GM12878 (cell line): Measurements from ENCODE around the gene CFAP58. TPM values are rescaled to one million over a fixed set of nuclear protein-coding genes. Genes with fewer than 3 reads are reported as not detected.

Experiments
- ATAC-seq: fragments of 200-7000 bp; cut with Tn5 transposase; 3 replicates; pipeline ENCODE4 v1.9.1; 2020; ENCODE audit warnings: mild to moderate bottlenecking, moderate library complexity
- BruUV-seq: library from RNA; stranded (reverse); fragments of 400-500 nt; replicated peaks from 2 replicates; lab custom pipeline; 2021; lab: Mats Ljungman, UMichigan
- CTCF ChIA-PET: fragments of 300-600 bp; sonication (Branson Sonifier 250); formaldehyde crosslinking; extraction: SDS; loops from one replicate; lab custom pipeline; 2021; ENCODE audit warnings: inconsistent platforms; lab: Yijun Ruan, JAX
- POLR2A ChIA-PET: fragments of 350-600 bp; formaldehyde crosslinking; extraction: SDS; loops from one replicate; lab custom pipeline; 2021; ENCODE audit warnings: inconsistent platforms; lab: Charles Lee
- RAD21 ChIA-PET: fragments of 300-600 bp; sonication (Branson Sonifier 250); formaldehyde crosslinking; loops from one replicate; lab custom pipeline; 2023; ENCODE audit warnings: antibody characterized with exemption; ENCODE audit not compliant: unreplicated experiment; lab: Charles Lee
- SMC1A ChIA-PET: fragments of 300-600 bp; sonication (Branson Sonifier 250); formaldehyde crosslinking; loops from one replicate; lab custom pipeline; 2023; ENCODE audit not compliant: unreplicated experiment, uncharacterized antibody; lab: Charles Lee
- DNase-seq: peaks from one replicate; pipeline ENCODE4 v3.0.0-alpha.2; 2011; ENCODE audit warnings: low read depth, low spot score
- FAIRE-seq: peaks from 3 replicates; lab custom pipeline; 2011; peaks lifted over from hg19 to GRCh38; lab: Jason Lieb, UNC
- H2AFZ ChIP-seq: 2 replicates; pipeline ENCODE4 v1.6.0; 2011; ENCODE audit warnings: low read depth, low read length, control low read depth; ENCODE audit not compliant: control insufficient read depth
- H3K27ac ChIP-seq: 2 replicates; pipeline ENCODE4 v1.5.1; 2011; ENCODE audit warnings: control low read depth; ENCODE audit not compliant: control insufficient read depth, insufficient read depth
- H3K27me3 ChIP-seq, 2 experiments: replicated peaks in 1 of 2; 2 replicates each; pipeline versions ENCODE4 v1.6.0 to v1.6.1; 2011; ENCODE audit warnings: low read length in 1 of 2; ENCODE audit not compliant: control insufficient read depth in 2 of 2, insufficient read depth in 2 of 2
- H3K36me3 ChIP-seq, 2 experiments: 2 replicates each; pipeline ENCODE4 v1.5.1; 2011; ENCODE audit warnings: low read length in 1 of 2; ENCODE audit not compliant: control insufficient read depth in 2 of 2, insufficient read depth in 2 of 2
- H3K4me1 ChIP-seq: 2 replicates; pipeline ENCODE4 v1.6.1; 2011; ENCODE audit warnings: mild to moderate bottlenecking, low read length, moderate library complexity, mixed read lengths; ENCODE audit not compliant: control insufficient read depth, insufficient read depth
- H3K4me2 ChIP-seq: 2 replicates; pipeline ENCODE4 v1.6.0; 2011; ENCODE audit warnings: control low read depth; ENCODE audit not compliant: control insufficient read depth, insufficient read depth
- H3K4me3 ChIP-seq: fragments of 200-600 bp; sonication (generic); 2 replicates; pipeline ENCODE4 v1.5.1; 2016
- H3K79me2 ChIP-seq: 2 replicates; pipeline ENCODE4 v1.6.0; 2011; ENCODE audit warnings: low read length; ENCODE audit not compliant: control insufficient read depth, insufficient read depth
- H3K9ac ChIP-seq: 2 replicates; pipeline ENCODE4 v1.8.0; 2011; ENCODE audit warnings: low read length, control low read depth, mixed read lengths; ENCODE audit not compliant: control insufficient read depth, insufficient read depth
- H3K9me3 ChIP-seq: replicated peaks from 3 replicates; pipeline ENCODE4 v1.5.1; 2011; ENCODE audit warnings: mild to moderate bottlenecking, low read length; ENCODE audit not compliant: control insufficient read depth, insufficient read depth
- H4K20me1 ChIP-seq: 2 replicates; pipeline ENCODE4 v1.6.0; 2011; ENCODE audit not compliant: control insufficient read depth, insufficient read depth
- BCL11A ChIP-seq: IDR thresholded peaks from 2 replicates; pipeline ENCODE4 v1.6.1; 2011; ENCODE audit warnings: low read depth, low read length
- BMI1 ChIP-seq: fragments of 450-650 bp; IDR thresholded peaks from 2 replicates; pipeline ENCODE4 v1.6.1; 2016; ENCODE audit warnings: mild to moderate bottlenecking, moderate library complexity, borderline replicate concordance
- CHD4 ChIP-seq: fragments of 200-600 bp; sonication (generic); IDR thresholded peaks from 2 replicates; pipeline ENCODE4 v1.6.1; 2016; ENCODE audit warnings: mild to moderate bottlenecking
- CTCF ChIP-seq, 3 experiments: IDR thresholded peaks in 2 of 3; conservative IDR thresholded peaks in 1 of 3; 2 replicates each; pipeline ENCODE4 v1.5.1; 2011; ENCODE audit warnings: low read depth in 3 of 3, low read length in 3 of 3, mild to moderate bottlenecking in 3 of 3, control low read depth in 2 of 3, moderate library complexity in 2 of 3, inconsistent platforms in 1 of 3, mixed read lengths in 1 of 3; ENCODE audit not compliant: control insufficient read depth in 2 of 3, insufficient read depth in 1 of 3; ENCODE audit errors: extremely low read depth in 1 of 3
- EED ChIP-seq: sonication (generic); IDR thresholded peaks from 2 replicates; pipeline ENCODE4 v1.6.1; 2016; ENCODE audit warnings: antibody characterized with exemption, low read depth
- EP300 ChIP-seq, 2 experiments: fragments of 150-350 bp in 1 of 2; IDR thresholded peaks; 2 replicates each; pipeline ENCODE4 v1.6.1; 2011 to 2012; ENCODE audit warnings: low read depth in 2 of 2, low read length in 2 of 2, borderline replicate concordance in 1 of 2, improper control_type of control experiment in 1 of 2, inconsistent platforms in 1 of 2; ENCODE audit not compliant: control insufficient read depth in 1 of 2
- GATAD2B ChIP-seq: fragments of 450-650 bp; conservative IDR thresholded peaks from 2 replicates; pipeline ENCODE4 v1.6.1; 2017; ENCODE audit warnings: low read depth, mild to moderate bottlenecking, moderate library complexity
- IKZF2 ChIP-seq, 2 experiments: fragments of 450-650 bp; IDR thresholded peaks; 2 replicates each; pipeline ENCODE4 v1.6.1; 2017; ENCODE audit warnings: mild to moderate bottlenecking in 2 of 2, moderate library complexity in 2 of 2
- IRF4 ChIP-seq: IDR thresholded peaks from 2 replicates; pipeline ENCODE4 v1.6.1; 2011; ENCODE audit warnings: low read depth, low read length
- KDM1A ChIP-seq: fragments of 200-600 bp; sonication (generic); IDR thresholded peaks from 2 replicates; pipeline ENCODE4 v1.6.1; 2016; ENCODE audit warnings: borderline replicate concordance
- MEF2B ChIP-seq: fragments of 450-650 bp; IDR thresholded peaks from 2 replicates; pipeline ENCODE4 v1.6.1; 2018; ENCODE audit warnings: mild to moderate bottlenecking, moderate library complexity; ENCODE audit not compliant: partially characterized antibody, poor library complexity, severe bottlenecking
- MYB ChIP-seq: fragments of 150-350 bp; IDR thresholded peaks from 2 replicates; pipeline ENCODE4 v1.6.1; 2014; ENCODE audit warnings: mild to moderate bottlenecking, low read depth, low read length, borderline replicate concordance
- PAX8 ChIP-seq: fragments of 450-650 bp; IDR thresholded peaks from 2 replicates; pipeline ENCODE4 v1.6.1; 2017; ENCODE audit warnings: mild to moderate bottlenecking, moderate library complexity
- RB1 ChIP-seq: fragments of 450-650 bp; formaldehyde crosslinking; IDR thresholded peaks from 2 replicates; pipeline ENCODE4 v1.6.1; 2017; ENCODE audit warnings: mild to moderate bottlenecking, borderline replicate concordance
- TCF3 ChIP-seq: IDR thresholded peaks from 2 replicates; pipeline ENCODE4 v1.6.1; 2012; ENCODE audit warnings: low read depth, mild to moderate bottlenecking, low read length, borderline replicate concordance; ENCODE audit not compliant: insufficient read depth
- ZNF622 ChIP-seq: fragments of 450-650 bp; IDR thresholded peaks from 2 replicates; pipeline ENCODE4 v1.6.1; 2017; ENCODE audit warnings: mild to moderate bottlenecking, inconsistent platforms
- WGBS: methylation state at CpG from one replicate; pipeline ENCODE4 v1.1.6; 2016; ENCODE audit warnings: low lambda C conversion rate; ENCODE audit not compliant: insufficient replicate concordance, insufficient coverage; ENCODE audit errors: missing lambda C conversion rate; 5-methylcytosine and 5-hydroxymethylcytosine counted together
- in situ Hi-C: fragments of 300-500 bp; cut with MboI; formaldehyde crosslinking; loops from 9 replicates; pipeline ENCODE4 v1.14.3; 2018; ENCODE audit warnings: mixed read lengths
- intact Hi-C: fragments of 100-400 bp; cut with micrococcal nuclease; formaldehyde crosslinking; loops from one replicate; pipeline ENCODE4 v1.14.2; 2022; ENCODE audit not compliant: unreplicated experiment
- polyA plus RNA-seq, 11 experiments: library from polyadenylated mRNA; depleted of rRNA in 4 of 11; unstranded in 6 of 11; stranded (reverse) in 5 of 11; fragments of >200 nt; fragmentation: Nextera tagmentation in 4 of 11; fragmentation: Illumina TruSeq in 1 of 11; extraction: Ambion mirVana in 4 of 11; extraction: Trizol in 1 of 11; gene quantifications; 1 replicate in 1 of 11; 2 replicates in 10 of 11; pipeline versions ENCODE4 v1.2.1 to v1.2.3, GENCODE V29; 2011 to 2016; ENCODE audit warnings: inconsistent platforms in 2 of 11, missing spikeins in 2 of 11, low read depth in 1 of 11
- total RNA-seq, 4 experiments: library from RNA; depleted of rRNA in 3 of 4; stranded (reverse); fragments of >200 nt in 3 of 4; fragmentation: Illumina TruSeq in 1 of 4; extraction: Trizol in 1 of 4; gene quantifications; 2 replicates each; pipeline versions ENCODE4 v1.2.1 to v1.2.3, GENCODE V29; 2013 to 2021

Gene CFAP58
- total and polyA plus RNA-seq, 10 of the 15 experiments (the other 5 are each of a cell fraction or from before 2014, with no cell fraction given): 0.03 to 0.35 (median 0.21) TPM

GRCh38 chr10:104433669-104434068 lies 80.0 kb downstream of the CFAP58 start:
- Histone ChIP-seq H3K27me3 (peaks cover 0 to 2% of the 10 kb centered on the region in 2 experiments; a peak in 1 of 4 replicates), H3K79me2 (no peaks in the 10 kb centered on the region), H3K4me1 (no peaks in the 10 kb centered on the region), H3K9ac (no peak overlapping the region), H4K20me1 (no peaks in the 10 kb centered on the region), H3K36me3 (no peaks in the 10 kb centered on the region), H3K4me3 (no peak overlapping the region), H2AFZ (no peak overlapping the region), H3K4me2 (no peak overlapping the region), H3K9me3 (no peaks in the 10 kb centered on the region; the same call in 2 of the 3 replicates), H3K27ac (no peak overlapping the region)
- in situ Hi-C loops: no loop called here
- DNase-seq (no peak), FAIRE-seq (no peak), ATAC-seq (no peak)
- ChIA-PET POLR2A (no interaction called here), SMC1A (no interaction called here), CTCF (no interaction called here), RAD21 (no interaction called here)
- WGBS: 12% methylated on average over 3 of the region's 3 CpGs
- intact Hi-C loops: no loop called here
- no TSS peak for BruUV-seq
- TF ChIP-seq GATAD2B: no peak
- TF ChIP-seq IKZF2 (IDR thresholded peaks at IDR 0.05): no peak
- no peak for TF ChIP-seq EED
- no peak for TF ChIP-seq CTCF (IDR thresholded peaks at IDR 0.05 in 2 of 3, conservative IDR thresholded peaks at IDR 0.05 in 1 of 3; ENCODE audit: control insufficient read depth in 2 of 3, extremely low read depth in 1 of 3, insufficient read depth in 1 of 3, low read depth in 3 of 3, low read length in 3 of 3)
- no peak for TF ChIP-seq KDM1A
- no peak for TF ChIP-seq BMI1
- TF ChIP-seq MEF2B: no peak
- no peak for TF ChIP-seq PAX8
- no peak for TF ChIP-seq EP300 (IDR thresholded peaks at IDR 0.05; ENCODE audit: borderline replicate concordance in 1 of 2, control insufficient read depth in 1 of 2, low read depth in 2 of 2, low read length in 2 of 2)
- no peak for TF ChIP-seq TCF3
- TF ChIP-seq ZNF622: no peak
- no peak for TF ChIP-seq RB1
- TF ChIP-seq IRF4: no peak
- TF ChIP-seq CHD4: no peak
- no peak for TF ChIP-seq MYB
- TF ChIP-seq BCL11A: no peak
- TF ChIP-seq, all 136 proteins: peak for 0
